SK-N-SH (cell line): ENCODE data around the gene TBC1D10B. TPM values are rescaled to one million over a fixed set of nuclear protein-coding genes. Genes with fewer than 3 reads are reported as not detected.

Experiments
- CTCF ChIA-PET: fragments of 300-600, 350-600 bp; formaldehyde crosslinking; extraction: SDS; loops from one replicate; lab custom pipeline; 2021; lab: Yijun Ruan, JAX
- POLR2A ChIA-PET: fragments of 350-600 bp; sonication (Branson Sonifier 250); formaldehyde crosslinking; extraction: SDS; loops from one replicate; lab custom pipeline; 2020; ENCODE audit warnings: antibody characterized with exemption, inconsistent platforms; lab: Yijun Ruan, JAX
- DNase-seq: peaks from one replicate; pipeline ENCODE4 v3.0.0; 2012
- H2AFZ ChIP-seq: fragments of 200-600 bp; sonication (generic); 2 replicates; pipeline ENCODE4 v1.8.1; 2016; ENCODE audit warnings: antibody characterized with exemption, mild to moderate bottlenecking, low read depth
- H3F3A ChIP-seq: fragments of 200-600 bp; sonication (generic); replicated peaks from 2 replicates; pipeline ENCODE3; 2016; ENCODE audit warnings: antibody characterized with exemption, mild to moderate bottlenecking; ENCODE audit not compliant: insufficient read depth
- H3K27ac ChIP-seq, 2 experiments: fragments of 200-500 bp in 1 of 2; fragments of 200-600 bp in 1 of 2; sonication (Bioruptor generic) in 1 of 2; sonication (generic), shearing (Covaris generic) in 1 of 2; 2 replicates each; pipeline versions ENCODE4 v1.5.1 to v1.6.1; 2014 to 2016; ENCODE audit warnings: low read depth in 2 of 2, inconsistent platforms in 1 of 2, low read length in 1 of 2, mild to moderate bottlenecking in 1 of 2, mixed read lengths in 1 of 2
- H3K27me3 ChIP-seq: fragments of 200-600 bp; sonication (generic), shearing (Covaris generic); 2 replicates; pipeline ENCODE4 v1.6.1; 2016; ENCODE audit warnings: mixed run types; ENCODE audit not compliant: insufficient read depth
- H3K36me3 ChIP-seq, 2 experiments: fragments of 200-500 bp in 1 of 2; fragments of 200-600 bp in 1 of 2; sonication (Bioruptor generic) in 1 of 2; sonication (generic) in 1 of 2; replicated peaks in 1 of 2; 2 replicates each; pipeline versions ENCODE3 to v1.5.1; 2014 to 2016; ENCODE audit warnings: low read length in 1 of 2, mild to moderate bottlenecking in 1 of 2; ENCODE audit not compliant: insufficient read depth in 2 of 2, control insufficient read depth in 1 of 2
- H3K4me1 ChIP-seq, 2 experiments: fragments of 200-500 bp in 1 of 2; fragments of 200-600 bp in 1 of 2; sonication (Bioruptor generic) in 1 of 2; sonication (generic), shearing (Covaris generic) in 1 of 2; 2 replicates each; pipeline versions ENCODE4 v1.5.1 to v1.6.1; 2014 to 2016; ENCODE audit warnings: low read depth in 1 of 2, low read length in 1 of 2, mixed run types in 1 of 2; ENCODE audit not compliant: insufficient read depth in 2 of 2, control insufficient read depth in 1 of 2
- H3K4me2 ChIP-seq: fragments of 200-600 bp; sonication (generic), shearing (Covaris generic); 2 replicates; pipeline ENCODE4 v1.6.1; 2017; ENCODE audit warnings: mixed run types
- H3K4me3 ChIP-seq, 2 experiments: fragments of 200-500 bp in 1 of 2; fragments of 200-600 bp in 1 of 2; sonication (Bioruptor generic) in 1 of 2; sonication (generic), shearing (Covaris generic) in 1 of 2; 2 replicates each; pipeline versions ENCODE4 v1.5.1 to v1.8.1; 2014 to 2016; ENCODE audit warnings: low read depth in 2 of 2, inconsistent platforms in 1 of 2, low read length in 1 of 2, mild to moderate bottlenecking in 1 of 2, mixed read lengths in 1 of 2, moderate library complexity in 1 of 2
- H3K79me2 ChIP-seq: fragments of 200-600 bp; sonication (generic); 2 replicates; pipeline ENCODE4 v1.8.1; 2017; ENCODE audit warnings: mild to moderate bottlenecking; ENCODE audit not compliant: insufficient read depth
- H3K9ac ChIP-seq: fragments of 200-600 bp; sonication (generic); 2 replicates; pipeline ENCODE4 v1.6.1; 2017; ENCODE audit warnings: mixed run types
- H3K9me2 ChIP-seq: fragments of 200-600 bp; sonication (generic); 2 replicates; pipeline ENCODE4 v1.6.1; 2017; ENCODE audit warnings: mixed run types
- H3K9me3 ChIP-seq: fragments of 200-600 bp; sonication (generic); 2 replicates; pipeline ENCODE4 v1.6.1; 2017; ENCODE audit warnings: mixed run types, mild to moderate bottlenecking, moderate library complexity
- H4K20me1 ChIP-seq: fragments of 200-600 bp; sonication (generic); 2 replicates; pipeline ENCODE4 v1.6.1; 2017; ENCODE audit warnings: mild to moderate bottlenecking, mixed run types; ENCODE audit not compliant: insufficient read depth
- CTCF ChIP-seq: fragments of 200-600 bp; sonication (generic); IDR thresholded peaks from 2 replicates; pipeline ENCODE4 v1.6.1; 2017; ENCODE audit warnings: antibody characterized with exemption, mild to moderate bottlenecking, moderate library complexity
- ELF1 ChIP-seq: IDR thresholded peaks from 2 replicates; pipeline ENCODE4 v1.4.0; 2012
- EZH2phosphoT487 ChIP-seq: fragments of 200-600 bp; sonication (generic); IDR thresholded peaks from 2 replicates; pipeline ENCODE4 v1.6.1; 2017; ENCODE audit warnings: low read depth, mixed run types, mild to moderate bottlenecking, antibody characterized with exemption, moderate library complexity, borderline replicate concordance
- FOSL2 ChIP-seq: IDR thresholded peaks from 2 replicates; pipeline ENCODE4 v1.4.0; 2012; ENCODE audit warnings: low read depth, mild to moderate bottlenecking, moderate library complexity, borderline replicate concordance
- GABPA ChIP-seq: IDR thresholded peaks from 2 replicates; pipeline ENCODE4 v1.4.0; 2012; ENCODE audit warnings: low read depth, mild to moderate bottlenecking
- MAX ChIP-seq: IDR thresholded peaks from 2 replicates; pipeline ENCODE4 v1.4.0; 2012; ENCODE audit warnings: low read depth
- MEF2A ChIP-seq: IDR thresholded peaks from 2 replicates; pipeline ENCODE4 v1.4.0; 2012; ENCODE audit warnings: low read depth, borderline replicate concordance
- MXI1 ChIP-seq: IDR thresholded peaks from 2 replicates; pipeline ENCODE4 v1.6.1; 2012; ENCODE audit warnings: mild to moderate bottlenecking, low read depth, low read length, improper control_type of control experiment
- NRF1 ChIP-seq: IDR thresholded peaks from 2 replicates; pipeline ENCODE4 v1.6.1; 2012; ENCODE audit warnings: low read depth, mild to moderate bottlenecking, low read length
- POLR2AphosphoS5 ChIP-seq: IDR thresholded peaks from 2 replicates; pipeline ENCODE4 v1.6.1; 2012; ENCODE audit warnings: low read depth, low read length
- RAD21 ChIP-seq: IDR thresholded peaks from 2 replicates; pipeline ENCODE4 v1.6.1; 2012; ENCODE audit warnings: mild to moderate bottlenecking, low read length
- RFX5 ChIP-seq: IDR thresholded peaks from 2 replicates; pipeline ENCODE4 v1.6.1; 2012; ENCODE audit warnings: mild to moderate bottlenecking, improper control_type of control experiment, low read length
- RXRA ChIP-seq: IDR thresholded peaks from 2 replicates; pipeline ENCODE4 v1.4.0; 2012; ENCODE audit warnings: low read depth, mild to moderate bottlenecking, borderline replicate concordance
- SIN3A ChIP-seq: IDR thresholded peaks from 2 replicates; pipeline ENCODE4 v1.6.1; 2012; ENCODE audit warnings: low read depth, mild to moderate bottlenecking, low read length, moderate library complexity, borderline replicate concordance
- SMC3 ChIP-seq: IDR thresholded peaks from 2 replicates; pipeline ENCODE4 v1.6.1; 2012; ENCODE audit warnings: low read depth, low read length, improper control_type of control experiment
- TAF1 ChIP-seq: IDR thresholded peaks from 2 replicates; pipeline ENCODE4 v1.6.1; 2012; ENCODE audit warnings: low read depth, mild to moderate bottlenecking, low read length, moderate library complexity, borderline replicate concordance
- TEAD4 ChIP-seq: IDR thresholded peaks from 2 replicates; pipeline ENCODE4 v1.4.0; 2012; ENCODE audit warnings: mild to moderate bottlenecking, borderline replicate concordance; ENCODE audit not compliant: insufficient read depth
- WGBS: methylation state at CpG from one replicate; pipeline ENCODE4 v1.1.6; 2017; ENCODE audit warnings: low lambda C conversion rate; 5-methylcytosine and 5-hydroxymethylcytosine counted together
- polyA plus RNA-seq, 3 experiments: library from polyadenylated mRNA; depleted of rRNA; stranded (reverse); fragments of >200 nt; gene quantifications; 2 replicates each; pipeline ENCODE4 v1.2.3, GENCODE V29; 2012
- TF ChIP-seq, protein P1 (sequence below): fragments of 150-350 bp; IDR thresholded peaks from 2 replicates; pipeline ENCODE4 v1.6.1; 2017; ENCODE audit warnings: antibody characterized with exemption, low read length, low read depth, borderline replicate concordance
- TF ChIP-seq, protein P2 (sequence below): IDR thresholded peaks from 2 replicates; pipeline ENCODE4 v1.4.0; 2012; ENCODE audit warnings: low read depth, borderline replicate concordance
- TF ChIP-seq, protein P3 (sequence below): fragments of 150-350 bp; IDR thresholded peaks from 2 replicates; pipeline ENCODE4 v1.6.1; 2016; ENCODE audit warnings: mild to moderate bottlenecking, low read depth, low read length

The TBC1D10B gene
- polyA plus RNA-seq, 1 of the 3 experiments (the other 2 are of a cell fraction) = 20.5 TPM

GRCh38 chr16:30357715-30358576 lies 12.3 kb downstream of the TBC1D10B start:
- H3K79me2 ChIP-seq = peaks cover 57% of the 10 kb centered on the region
- peaks cover 21 to 35% of the 10 kb centered on the region in 2 experiments for H3K4me1 ChIP-seq
- DNase-seq = no peak
- ChIA-PET CTCF (interaction anchor here (1.5 to 1.8 kb wide), 2 partner anchors 50 to 52 kb away, joined by 5 read pairs; partner anchors contain the start of gene ZNF771), POLR2A (no interaction called here)
- H3K4me3 ChIP-seq = no peak overlapping the region
- no peaks in the 10 kb centered on the region for H3K9me2 ChIP-seq
- WGBS = 89% methylated on average over 30 of the region's 37 CpGs
- H2AFZ ChIP-seq = no peak overlapping the region
- TF ChIP-seq CTCF (no peak), MEF2A (no peak), ELF1 (no peak), RAD21 (no peak), RFX5 (no peak), MAX (no peak), GABPA (no peak), EZH2phosphoT487 (no peak), TAF1 (no peak), TEAD4 (no peak), FOSL2 (no peak), RXRA (no peak), NRF1 (no peak), SIN3A (no peak), MXI1 (no peak), POLR2AphosphoS5 (no peak), SMC3 (no peak)
- TF ChIP-seq, protein P1, sequence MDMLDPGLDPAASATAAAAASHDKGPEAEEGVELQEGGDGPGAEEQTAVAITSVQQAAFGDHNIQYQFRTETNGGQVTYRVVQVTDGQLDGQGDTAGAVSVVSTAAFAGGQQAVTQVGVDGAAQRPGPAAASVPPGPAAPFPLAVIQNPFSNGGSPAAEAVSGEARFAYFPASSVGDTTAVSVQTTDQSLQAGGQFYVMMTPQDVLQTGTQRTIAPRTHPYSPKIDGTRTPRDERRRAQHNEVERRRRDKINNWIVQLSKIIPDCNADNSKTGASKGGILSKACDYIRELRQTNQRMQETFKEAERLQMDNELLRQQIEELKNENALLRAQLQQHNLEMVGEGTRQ = no peak
- TF ChIP-seq, protein P2, sequence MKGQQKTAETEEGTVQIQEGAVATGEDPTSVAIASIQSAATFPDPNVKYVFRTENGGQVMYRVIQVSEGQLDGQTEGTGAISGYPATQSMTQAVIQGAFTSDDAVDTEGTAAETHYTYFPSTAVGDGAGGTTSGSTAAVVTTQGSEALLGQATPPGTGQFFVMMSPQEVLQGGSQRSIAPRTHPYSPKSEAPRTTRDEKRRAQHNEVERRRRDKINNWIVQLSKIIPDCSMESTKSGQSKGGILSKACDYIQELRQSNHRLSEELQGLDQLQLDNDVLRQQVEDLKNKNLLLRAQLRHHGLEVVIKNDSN = no peak
- TF ChIP-seq, protein P3, sequence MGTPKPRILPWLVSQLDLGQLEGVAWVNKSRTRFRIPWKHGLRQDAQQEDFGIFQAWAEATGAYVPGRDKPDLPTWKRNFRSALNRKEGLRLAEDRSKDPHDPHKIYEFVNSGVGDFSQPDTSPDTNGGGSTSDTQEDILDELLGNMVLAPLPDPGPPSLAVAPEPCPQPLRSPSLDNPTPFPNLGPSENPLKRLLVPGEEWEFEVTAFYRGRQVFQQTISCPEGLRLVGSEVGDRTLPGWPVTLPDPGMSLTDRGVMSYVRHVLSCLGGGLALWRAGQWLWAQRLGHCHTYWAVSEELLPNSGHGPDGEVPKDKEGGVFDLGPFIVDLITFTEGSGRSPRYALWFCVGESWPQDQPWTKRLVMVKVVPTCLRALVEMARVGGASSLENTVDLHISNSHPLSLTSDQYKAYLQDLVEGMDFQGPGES = no peak
- H3K9ac ChIP-seq = no peak overlapping the region
- H3K27me3 ChIP-seq = no peaks in the 10 kb centered on the region
- no peaks in the 10 kb centered on the region for H3K9me3 ChIP-seq
- peaks cover 3% of the 10 kb centered on the region; the same call in 1 of the 2 replicates for H4K20me1 ChIP-seq
- H3K27ac ChIP-seq = no peak overlapping the region; a peak in 1 of 4 replicates
- H3K4me2 ChIP-seq = no peak overlapping the region
- peaks cover 2% of the 10 kb centered on the region for H3F3A ChIP-seq
- peaks cover 14 to 39% of the 10 kb centered on the region in 2 experiments for H3K36me3 ChIP-seq
